ENCODE data around the gene SH2D2A.
A peak's percentile ranks its signal among the peaks of the same experiment; 100 is the strongest.

Gene SH2D2A

GRCh38 chr1:156816561-156817328 is at the start of gene SH2D2A:
TSS of gene SH2D2A (minus strand) at chr1:156816848. CDS start at chr1:156816708, 140 bp downstream.
- DNase-seq, result no peak

GRCh38 chr1:156865865-156866248 is 49.2 kb upstream of the SH2D2A start:
- no peak for DNase-seq

GRCh38 chr1:156865258-156865657 is 48.6 kb upstream of the SH2D2A start:
- DNase-seq, result no peak

- no peak for DNase-seq
Measured at GRCh38 chr1:156864796-156865195, 48.1 kb upstream of the SH2D2A start.

GRCh38 chr1:156863631-156864030 is 47.0 kb upstream of the SH2D2A start:
- no peak for DNase-seq

DNA sequence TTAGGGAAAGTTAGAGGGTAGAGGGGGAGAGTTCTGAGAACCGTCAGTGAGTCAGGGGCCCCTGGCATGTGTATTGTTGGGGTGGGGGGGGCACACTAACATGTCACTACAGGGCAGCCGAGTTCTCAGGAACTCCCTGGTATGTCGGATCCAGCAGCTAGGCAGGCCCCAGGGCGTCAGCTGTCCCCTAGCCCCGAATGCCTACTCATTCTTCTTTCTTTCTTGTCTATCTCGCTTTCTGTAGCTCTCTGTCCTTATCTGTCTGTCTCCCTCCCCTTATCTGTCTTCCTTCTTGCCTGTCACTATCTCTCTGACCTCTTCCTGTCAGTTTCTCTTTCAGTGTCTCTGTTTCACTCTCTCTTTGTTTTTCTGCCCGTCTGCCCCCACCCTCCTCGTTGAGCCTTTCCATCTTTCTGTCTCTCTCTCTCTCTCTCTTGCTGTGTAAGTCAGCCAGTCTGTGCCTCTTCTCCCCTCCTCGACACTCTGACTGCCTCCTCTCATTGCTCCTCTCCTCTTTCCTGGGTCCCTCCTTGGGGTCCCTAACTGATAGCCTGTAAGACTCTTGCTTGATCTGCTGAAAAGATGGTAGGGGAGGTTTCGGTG is 46.5 kb upstream of the SH2D2A start:
- DNase-seq, result no peak

- no peak for DNase-seq
Measured at GRCh38 chr1:156862584-156862983, 45.9 kb upstream of the SH2D2A start.

- peak in 1 of 2 donors; percentile 5 for DNase-seq
Measured at GRCh38 chr1:156860628-156861423, 44.2 kb upstream of the SH2D2A start, which contains the start of gene NTRK1. TSS of gene NTRK1 (plus strand) at chr1:156860865. CDS start at chr1:156860935, 70 bp downstream.

DNA sequence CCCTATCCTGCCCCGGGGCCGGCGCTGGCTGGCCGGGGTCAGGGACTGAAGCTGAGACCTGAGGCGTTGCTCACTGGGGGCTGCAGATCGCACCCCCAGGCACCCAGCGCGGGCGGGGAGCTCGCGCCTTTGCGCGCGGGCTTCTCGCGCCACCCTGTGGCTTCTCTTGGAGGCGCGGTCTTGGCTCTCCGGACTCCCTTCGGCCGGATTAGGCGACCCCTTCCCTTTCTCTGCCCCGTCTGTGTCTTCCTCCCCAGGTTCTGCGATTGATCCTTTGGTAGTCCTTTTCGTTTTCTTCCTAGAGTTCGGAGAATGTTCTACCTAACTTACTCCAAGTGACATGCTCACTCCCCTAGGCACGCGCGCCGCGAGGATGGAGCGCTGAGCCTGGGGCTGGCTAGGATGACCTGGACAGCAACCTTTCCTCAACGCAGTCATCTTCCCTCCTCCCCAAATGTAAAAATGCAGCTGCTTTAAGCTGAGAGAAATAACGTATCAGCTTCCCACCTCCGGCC is 43.5 kb upstream of the SH2D2A start:
- DNase-seq, result peak in 1 of 2 donors; percentile 25

DNA sequence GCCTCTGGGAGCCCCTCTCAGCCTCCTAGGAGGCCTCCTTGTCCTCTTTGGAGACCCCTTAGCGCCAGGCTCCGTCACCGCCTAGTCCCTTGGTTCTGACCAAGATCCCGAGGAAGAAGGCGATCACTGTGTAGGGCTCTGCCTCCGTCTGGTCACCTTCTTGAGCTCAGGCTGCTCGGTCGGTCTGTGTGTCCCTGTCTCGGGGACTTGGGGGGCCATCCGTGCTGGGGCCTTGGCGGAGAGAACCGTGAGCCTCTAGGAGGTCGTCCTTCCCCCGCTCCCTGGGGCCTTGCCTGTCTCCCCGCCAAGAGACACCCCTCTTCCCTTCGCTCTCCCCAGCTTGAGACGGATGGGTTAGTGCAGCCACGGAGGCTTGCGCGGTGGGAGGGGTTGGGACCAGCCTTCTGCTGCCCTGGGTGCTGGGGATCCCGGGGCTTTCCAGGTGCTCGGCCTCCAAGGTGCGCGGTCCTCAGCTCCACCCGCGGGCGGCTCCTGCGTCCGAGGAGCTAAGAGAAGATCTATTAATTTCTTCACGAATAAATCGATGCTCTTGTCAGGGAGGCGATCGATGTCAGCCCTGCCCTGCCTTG is 43.0 kb upstream of the SH2D2A start:
- no peak for DNase-seq

DNA sequence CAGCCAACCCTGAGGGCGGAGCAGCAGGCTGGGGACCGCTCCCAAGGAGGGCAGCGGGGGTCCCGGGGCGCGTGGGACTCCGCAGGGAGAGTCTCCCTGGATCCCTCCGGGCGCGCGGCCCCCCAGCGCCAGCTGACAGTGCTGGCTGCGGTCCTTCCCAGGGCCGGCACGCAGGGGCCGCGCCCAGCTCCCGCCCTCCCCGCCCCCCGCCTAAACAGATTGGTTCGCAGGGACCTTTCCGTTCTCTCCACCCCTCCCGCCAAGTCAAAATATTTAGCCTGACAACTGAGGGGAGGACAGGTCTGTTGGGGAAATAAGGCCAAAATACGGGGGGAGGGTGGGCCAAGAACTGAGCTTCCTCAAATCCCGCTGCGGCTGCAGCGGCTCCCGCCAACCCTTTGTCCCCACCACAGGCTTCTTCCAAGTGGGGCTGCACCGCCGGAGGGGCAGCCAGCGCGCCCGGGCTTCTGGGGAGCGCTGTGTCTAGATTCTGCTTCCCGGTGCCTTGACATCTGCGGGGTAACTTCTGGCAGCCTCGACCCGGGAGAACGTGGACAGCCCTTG is 42.4 kb upstream of the SH2D2A start, which contains the start of gene INSRR:
INSRR (minus strand) TSS at position 159 of the 564 bp plus-strand sequence. CDS start 496 bp downstream, outside the sequence.
- no peak for DNase-seq

DNA sequence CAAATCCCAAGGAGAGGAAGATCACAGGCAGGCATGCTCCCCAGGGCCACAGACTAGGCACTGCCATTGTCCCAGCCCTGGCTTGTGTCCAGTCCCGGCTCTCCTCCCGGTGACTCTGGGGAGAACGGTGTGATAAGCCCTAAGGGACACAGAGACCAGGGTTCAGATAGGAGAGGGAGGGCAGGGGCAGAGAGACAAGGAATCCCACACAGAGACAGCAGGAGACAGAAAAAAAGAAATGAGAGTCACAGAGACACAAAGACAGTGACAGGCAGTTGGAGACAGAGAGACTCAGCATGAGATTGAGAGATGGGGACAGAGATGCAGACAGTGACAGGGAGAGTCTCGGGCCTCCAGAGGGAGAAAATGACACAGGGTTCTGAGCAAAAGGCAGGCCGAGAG is 41.9 kb upstream of the SH2D2A start:
- DNase-seq, result no peak

DNA sequence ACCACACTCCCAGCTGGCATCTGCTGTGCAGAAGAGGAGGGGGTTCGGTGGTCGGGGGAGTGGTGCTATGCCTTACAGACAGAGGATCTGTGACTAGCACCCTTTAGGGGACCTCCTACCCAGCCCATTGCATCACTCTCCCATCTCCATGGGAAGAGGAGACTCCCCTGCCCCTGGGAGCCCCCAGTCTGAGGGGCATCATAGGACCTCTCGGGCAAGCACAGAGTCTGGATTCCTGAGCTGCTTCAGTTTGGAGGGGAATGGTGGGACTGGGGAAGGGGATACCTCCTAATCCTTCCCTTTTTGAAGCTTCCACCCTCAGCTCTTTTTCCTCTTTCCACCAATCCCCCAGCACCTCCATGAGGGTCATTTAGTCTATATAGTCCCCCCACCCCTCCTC is 40.9 kb upstream of the SH2D2A start:
- DNase-seq, result no peak

- DNase-seq, result no peak
Measured at GRCh38 chr1:156856282-156856785, 39.7 kb upstream of the SH2D2A start.

DNA sequence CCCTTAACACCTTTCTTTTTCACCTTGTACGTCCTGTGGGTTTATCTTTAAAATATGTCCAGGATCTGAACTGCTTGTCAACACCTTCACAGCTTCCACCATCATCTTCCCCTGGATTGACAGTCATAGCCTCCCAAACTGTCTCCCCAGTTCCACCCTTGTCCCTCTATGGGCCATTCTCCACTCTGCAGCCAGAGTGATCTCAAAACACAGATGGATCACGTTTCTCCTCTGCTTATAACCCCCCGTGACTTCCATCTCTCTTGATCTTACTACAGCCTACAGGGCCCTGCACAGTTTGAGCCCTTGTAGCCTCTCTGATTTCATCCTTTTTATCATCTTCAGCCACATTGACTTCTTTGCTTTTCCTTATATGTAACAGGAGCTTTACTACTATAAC is 38.0 kb upstream of the SH2D2A start:
- no peak for DNase-seq

GRCh38 chr1:156853761-156854160 is 37.1 kb upstream of the SH2D2A start:
- DNase-seq, result no peak

GRCh38 chr1:156852418-156852874 is 35.8 kb upstream of the SH2D2A start:
- DNase-seq, result peak in 1 of 2 donors; percentile 29

DNA sequence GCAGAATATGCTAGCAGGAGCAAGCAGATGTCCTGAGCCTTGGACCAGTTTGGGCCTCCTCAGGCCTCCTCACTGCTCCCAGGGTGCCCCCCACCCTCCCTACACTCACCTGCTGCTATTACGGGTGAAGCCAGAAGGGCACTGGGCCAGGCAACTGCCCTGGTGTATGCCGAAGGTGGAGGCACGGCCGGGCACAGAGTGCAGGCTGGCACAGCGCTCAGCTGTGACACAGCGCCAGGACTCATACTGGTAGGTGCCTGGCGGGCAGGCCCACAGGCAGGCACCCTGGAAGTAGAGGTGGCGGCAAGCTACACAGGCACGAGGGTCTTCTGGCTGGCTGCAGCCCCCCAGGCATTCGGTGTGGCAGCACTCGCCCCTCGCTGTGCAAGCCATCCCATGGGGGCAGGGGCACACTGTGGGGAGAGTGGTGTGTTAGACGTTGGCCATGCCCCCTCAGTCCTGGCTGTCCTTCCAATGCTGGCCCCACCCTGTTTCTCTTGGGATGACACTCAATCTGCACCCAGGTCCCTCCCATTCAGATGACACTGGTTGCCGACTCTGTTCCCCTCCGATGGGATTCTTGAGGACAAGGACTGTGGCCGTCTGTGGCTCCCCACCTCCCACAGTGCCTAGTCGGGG is 35.2 kb upstream of the SH2D2A start:
- no peak for DNase-seq

DNA sequence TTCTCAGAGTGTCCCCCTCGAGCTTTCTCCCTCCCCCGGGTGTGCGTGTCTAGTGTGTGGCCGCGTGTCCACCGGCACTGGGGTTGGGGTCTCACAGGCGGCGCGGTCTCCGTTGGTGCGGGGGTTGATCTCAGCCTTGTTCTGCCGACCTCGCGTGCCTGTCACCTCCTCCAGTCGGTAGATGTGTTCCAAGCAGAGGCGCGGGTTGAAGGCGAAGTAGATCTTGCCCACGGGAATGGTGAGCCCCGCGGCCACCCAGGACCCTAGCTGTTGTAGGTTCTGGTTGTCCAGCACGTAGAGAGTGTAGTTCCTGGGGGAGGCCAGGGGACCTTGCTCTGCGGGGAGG is 32.5 kb upstream of the SH2D2A start:
- no peak for DNase-seq

DNA sequence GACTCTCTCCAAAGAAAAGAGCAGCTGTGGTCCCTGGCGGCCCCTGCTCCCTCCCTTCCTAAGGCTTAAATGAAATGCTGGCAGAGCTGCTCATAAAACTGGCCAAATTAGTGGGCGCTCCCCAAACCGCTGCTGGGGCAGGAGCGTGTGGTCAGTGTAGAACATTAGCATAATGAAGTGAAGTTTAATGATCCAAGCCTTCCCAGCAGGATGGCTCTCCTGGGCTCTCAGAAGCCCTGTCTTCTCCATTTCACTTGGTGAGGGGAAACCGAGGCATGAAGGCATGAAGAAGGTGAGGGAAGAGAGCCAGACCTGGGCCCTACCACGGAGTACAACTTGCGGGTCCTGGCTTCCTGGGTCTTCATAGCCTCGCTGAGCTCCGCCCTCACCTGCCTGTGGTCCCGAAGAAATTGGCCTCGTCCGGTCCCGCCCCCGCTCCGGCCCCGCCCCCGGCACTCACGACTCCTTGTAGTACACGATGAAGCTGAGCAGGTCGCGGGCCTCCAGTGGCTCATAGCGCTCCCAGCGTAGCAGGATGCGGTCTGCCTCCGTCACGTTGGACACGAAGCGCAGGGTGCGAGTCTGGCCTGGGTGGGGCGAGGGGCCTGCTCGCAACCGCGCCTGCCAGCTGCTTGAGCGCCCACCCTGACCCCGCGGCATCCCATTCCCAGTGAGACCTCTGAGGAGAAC is 32.0 kb upstream of the SH2D2A start:
- DNase-seq, result no peak

Data from hippocampal formation (tissue), 2 donors.